ACHN (cell line): ENCODE measurements around the gene RAP1GAP2.
"Not testable (repeated sequence)": the region's sequence is repeated elsewhere in the genome, so short reads cannot be mapped to it uniquely, and the experiment has no call there.

Experiments used
- DNase-seq: peaks from one replicate; pipeline ENCODE4 v3.0.0-alpha.2; 2015
- in situ Hi-C: cut with HindIII; loops from 2 replicates; pipeline ENCODE4 v1.10.0; 2017; ENCODE audit warnings: low sequenced_read_pairs, low pct_ligation_motif_present, low pct_unique_long_range_greater_than_20kb

The RAP1GAP2 gene

DNA sequence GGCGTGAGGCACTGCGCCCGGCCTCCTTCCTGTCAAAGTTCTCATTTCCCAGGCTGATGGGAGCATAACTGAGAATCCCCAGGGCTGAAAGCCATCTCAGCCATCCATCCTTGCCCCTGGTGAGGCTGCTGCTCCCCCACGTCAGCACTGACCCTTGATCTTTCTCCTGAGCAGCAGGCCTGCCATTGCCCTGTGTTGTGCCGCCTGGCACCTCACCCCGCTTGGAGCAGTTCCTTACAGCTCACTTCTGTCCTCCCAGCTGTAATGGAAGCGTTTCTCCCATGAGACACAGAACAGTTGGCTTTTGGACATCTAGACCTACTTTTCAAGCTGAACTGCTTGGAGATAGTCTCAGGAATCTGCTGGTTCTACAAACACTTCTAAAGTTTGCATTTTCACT lies 215.7 kb downstream of the RAP1GAP2 start:
- in situ Hi-C loops = no loop called here
- no peak for DNase-seq

DNA sequence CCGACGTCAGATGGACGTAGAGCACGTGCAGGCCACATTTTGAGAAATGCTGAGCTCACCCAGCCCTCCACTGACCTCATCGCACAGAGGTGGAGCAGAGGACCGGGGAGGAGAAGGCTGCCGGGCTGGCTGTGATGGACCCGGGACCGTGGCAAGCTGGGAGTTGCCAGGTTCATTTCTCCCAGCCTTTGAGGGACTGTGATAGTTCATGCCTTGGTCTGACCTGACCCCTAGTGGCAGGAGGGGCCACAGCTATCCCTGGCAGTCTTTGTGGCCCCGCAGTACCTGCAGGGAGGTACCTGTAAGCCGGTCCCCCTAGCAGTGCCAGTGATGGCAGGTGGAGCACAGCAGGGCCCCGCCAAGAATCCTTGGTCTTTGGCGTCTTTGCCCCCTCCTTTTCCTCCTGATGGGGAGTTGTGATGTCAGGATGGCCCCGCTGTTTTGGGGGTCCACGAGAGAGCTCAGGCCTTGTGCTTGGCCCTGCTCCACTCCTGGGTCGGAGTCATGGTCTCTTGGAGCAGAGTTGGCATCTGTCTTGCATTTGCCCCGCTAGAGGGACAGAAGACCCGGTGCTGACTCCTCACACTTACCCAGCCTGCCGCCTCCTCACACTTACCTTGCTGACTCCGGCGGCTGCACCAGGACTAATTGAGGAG lies 216.8 kb downstream of the RAP1GAP2 start:
- in situ Hi-C loops = no loop called here
- peak; percentile 56 for DNase-seq

DNA sequence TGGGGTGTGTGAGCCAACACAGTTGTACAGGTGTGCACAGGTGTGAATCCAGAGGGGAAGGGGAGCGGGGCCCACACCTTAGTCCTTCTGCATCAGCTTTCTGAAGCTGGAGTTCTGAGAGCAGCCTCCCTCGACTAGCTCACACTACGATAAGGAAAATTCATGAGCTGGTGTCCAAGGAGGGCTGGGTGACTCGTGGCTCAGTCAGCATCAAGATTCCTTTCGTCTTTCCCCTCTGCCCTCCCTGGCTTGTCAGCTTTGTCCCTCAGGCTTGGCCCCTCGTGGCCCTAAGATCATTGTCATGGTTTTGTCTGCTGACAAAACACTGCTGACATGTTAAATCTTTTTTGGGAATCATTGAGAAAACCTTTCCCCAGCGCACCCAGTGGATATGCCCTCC lies 219.7 kb downstream of the RAP1GAP2 start:
- DNase-seq = no peak
- in situ Hi-C loops = no loop called here

DNA sequence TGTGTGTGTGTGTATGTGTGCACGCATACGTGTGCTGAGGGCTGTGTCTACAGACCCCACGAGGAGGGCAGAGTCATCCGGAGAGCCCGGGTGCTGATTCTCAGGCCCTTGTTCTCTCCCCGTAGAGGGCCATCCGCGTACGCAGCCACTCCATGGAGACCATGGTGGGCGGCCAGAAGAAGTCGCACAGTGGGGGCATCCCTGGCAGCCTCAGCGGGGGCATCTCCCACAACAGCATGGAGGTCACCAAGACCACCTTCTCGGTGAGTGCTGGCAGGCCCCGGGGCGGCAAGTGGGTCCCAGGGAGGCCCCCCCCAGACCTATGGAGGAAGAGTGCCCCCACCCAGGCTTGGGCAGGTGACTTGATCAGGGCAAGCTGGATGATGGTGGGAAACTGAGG lies 221.7 kb downstream of the RAP1GAP2 start:
- in situ Hi-C loops = no loop called here
- no peak for DNase-seq

DNA sequence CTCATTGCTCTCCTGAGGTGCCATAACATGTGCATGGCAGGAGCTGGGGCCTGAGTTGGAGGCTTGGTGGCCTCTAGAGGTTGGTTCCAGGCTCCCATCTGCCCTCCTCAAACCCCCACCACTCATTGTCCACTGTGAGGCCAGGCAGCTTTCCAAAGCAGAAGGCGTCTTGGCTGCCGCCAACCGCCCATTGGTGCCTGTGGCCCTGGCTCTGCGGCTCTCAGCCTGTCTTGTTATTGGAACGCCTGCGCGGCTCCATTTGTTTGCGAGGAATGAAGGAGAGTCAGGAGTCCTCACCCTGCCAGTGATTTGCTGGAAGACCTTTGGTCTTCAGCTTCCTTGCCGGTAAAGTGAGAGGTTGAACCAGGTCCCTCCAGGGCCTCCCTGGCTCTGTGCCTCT lies 223.5 kb downstream of the RAP1GAP2 start:
- DNase-seq = no peak
- in situ Hi-C loops = no loop called here

DNA sequence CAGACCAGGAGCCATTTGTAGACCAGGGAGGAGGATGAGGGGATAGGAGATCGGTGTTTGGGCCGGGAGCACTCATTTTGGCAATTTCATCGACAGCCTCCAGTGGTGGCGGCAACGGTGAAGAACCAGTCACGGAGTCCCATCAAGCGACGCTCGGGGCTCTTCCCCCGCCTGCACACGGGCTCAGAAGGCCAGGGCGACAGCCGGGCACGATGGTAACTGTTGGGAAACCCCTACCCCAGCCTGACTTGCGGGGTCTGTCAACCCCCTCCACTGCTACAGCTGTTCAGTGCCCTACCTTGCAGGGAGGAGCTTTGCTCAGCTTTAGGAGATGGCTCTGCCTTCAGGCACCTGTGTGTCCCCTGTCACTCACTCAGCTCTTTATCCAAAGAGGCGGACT lies 224.1 kb downstream of the RAP1GAP2 start:
- no peak for DNase-seq
- in situ Hi-C loops = no loop called here

DNA sequence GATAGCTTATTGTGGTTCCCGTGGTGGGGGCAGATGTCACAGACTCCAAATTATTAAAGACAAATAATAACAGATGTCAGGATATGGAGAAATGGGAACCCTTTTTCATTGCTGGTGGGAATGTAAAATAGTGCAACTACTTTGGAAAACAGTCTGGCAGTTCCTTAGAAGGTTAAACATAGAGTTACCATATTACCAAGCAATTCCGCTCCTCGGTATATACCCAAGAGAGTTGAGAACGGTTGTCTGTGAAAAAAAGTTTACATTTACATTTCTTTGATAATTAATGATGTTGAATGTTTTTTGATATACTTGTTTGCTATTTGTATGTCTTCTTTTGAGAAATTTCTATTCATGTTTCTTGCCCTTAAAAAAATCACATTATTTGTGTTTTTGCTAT lies 226.0 kb downstream of the RAP1GAP2 start:
- no peak for DNase-seq
- in situ Hi-C loops = no loop called here

DNA sequence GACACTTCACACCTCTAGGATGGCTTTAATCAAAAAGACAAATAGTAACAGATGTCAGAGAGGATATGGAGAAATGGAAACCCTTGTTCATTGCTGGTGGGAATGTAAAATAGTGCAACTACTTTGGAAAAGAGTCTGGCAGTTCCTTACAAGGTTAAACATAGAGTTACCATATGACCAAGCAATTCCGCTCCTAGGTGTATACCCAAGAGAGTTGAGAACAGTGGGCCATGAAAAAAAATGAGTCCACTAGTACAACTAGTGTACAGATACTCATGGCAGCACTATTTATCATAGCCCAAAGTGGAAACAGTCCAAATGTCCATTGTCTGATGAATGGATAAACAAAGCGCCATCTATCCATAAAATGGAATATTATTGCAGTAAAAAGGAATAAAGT lies 228.1 kb downstream of the RAP1GAP2 start:
- no peak for DNase-seq
- in situ Hi-C loops = no loop called here

DNA sequence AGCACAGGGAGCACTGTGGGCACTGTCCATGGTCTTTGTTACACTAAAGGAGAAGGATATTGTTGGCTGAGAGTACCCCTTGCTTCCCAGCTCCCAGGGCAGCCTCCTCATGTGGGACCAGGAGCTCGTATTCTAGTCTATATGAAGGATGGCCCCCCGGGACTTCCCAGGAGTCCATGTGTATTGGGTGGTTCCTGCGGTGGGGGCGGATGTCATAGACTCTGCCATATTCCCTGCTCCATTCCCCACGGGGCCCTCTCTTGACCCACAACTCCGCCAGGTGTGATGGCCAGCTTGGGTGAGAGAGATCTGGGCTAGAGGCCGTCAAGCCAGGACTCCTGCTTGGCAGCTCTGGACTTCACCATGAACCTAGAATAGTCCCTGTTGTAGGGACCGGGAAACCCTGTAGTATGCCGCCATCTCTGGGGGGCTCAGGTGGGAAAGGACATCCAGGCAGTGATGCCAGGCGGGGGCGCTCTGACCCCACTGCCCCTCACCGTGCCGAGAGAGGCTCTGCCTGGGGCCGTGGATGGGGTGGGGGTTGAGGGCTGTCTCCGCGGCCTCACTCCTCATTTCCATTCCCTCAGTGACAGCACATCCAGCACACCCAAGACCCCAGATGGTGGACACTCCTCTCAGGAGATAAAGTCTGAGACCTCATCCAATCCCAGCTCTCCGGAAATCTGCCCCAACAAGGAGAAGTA lies 229.3 kb downstream of the RAP1GAP2 start:
- DNase-seq = no peak
- in situ Hi-C loops = no loop called here

DNA sequence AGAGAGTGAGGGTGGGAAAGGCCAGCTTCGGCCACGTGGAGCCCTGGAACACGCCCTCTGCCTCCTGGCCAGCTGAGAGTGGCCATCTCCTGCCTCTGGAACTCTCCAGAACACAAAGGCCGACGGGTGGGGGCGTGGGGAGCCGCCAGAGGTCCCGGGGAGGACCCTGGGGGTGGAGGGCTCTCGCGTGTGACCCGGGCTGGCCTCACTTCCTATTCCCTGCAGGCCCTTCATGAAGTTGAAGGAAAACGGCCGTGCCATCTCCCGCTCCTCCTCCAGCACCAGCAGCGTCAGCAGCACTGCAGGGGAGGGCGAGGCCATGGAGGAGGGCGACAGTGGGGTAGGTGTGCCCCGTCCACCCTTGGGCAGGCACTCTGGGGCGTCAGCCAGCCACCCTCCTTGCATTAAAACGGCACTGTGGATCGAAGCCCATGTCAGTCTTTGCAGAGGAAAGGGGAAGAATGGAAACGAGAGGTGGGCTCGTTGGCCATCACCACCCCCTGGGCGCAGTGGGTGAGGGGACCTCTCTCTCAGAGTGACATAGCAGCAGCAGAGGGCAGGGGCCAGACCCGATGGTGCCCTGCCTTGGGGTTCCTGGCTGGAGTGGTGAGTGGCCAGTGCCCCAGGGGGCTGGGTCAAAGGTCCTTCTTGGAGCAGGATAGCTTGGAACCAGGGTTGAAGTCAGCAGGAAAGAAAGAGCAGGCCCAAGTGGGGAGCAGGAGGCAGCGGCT lies 230.1 kb downstream of the RAP1GAP2 start:
- no peak for DNase-seq
- in situ Hi-C loops = no loop called here

DNA sequence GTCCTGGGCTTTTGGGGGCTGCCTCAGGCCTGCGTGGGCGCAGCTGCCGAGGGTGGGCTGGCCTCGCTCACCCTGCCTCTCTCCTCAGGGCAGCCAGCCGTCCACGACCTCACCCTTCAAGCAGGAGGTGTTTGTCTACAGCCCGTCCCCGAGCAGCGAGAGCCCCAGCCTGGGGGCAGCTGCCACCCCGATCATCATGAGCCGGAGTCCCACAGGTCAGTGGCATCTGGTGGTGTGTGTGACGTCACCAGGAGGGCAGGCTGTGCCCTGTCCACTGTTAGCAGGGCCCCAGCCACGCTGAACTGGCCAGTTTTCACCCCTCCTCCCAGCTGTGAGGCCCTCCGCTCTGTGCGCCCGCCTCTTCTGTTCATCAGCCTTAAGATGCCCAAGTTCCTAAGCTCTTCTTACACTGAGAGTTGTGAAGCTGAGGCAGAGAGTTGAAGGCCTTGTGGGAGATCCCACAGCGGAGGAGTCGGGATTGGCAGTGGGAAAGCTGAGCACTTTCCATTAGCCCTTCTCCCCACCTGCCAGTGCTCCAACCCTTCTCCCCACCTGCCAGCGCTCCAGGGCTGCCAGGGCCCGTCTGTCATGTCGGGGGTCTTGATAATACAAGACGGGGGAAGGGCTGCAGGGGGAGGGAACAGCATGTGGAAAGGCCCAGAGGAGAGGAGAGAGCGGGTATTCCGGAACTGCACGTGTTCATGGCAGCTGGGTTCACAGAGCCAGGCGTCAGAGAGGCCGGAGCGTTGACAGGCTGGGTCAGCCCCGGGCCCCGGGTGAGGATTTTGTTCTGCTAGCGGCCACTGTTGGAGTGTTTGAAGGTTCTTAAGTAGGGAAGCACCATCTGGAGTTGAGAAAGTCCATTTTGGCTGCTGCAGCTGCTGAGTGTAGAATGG lies 230.9 kb downstream of the RAP1GAP2 start:
- DNase-seq = no peak
- in situ Hi-C loops = no loop called here

DNA sequence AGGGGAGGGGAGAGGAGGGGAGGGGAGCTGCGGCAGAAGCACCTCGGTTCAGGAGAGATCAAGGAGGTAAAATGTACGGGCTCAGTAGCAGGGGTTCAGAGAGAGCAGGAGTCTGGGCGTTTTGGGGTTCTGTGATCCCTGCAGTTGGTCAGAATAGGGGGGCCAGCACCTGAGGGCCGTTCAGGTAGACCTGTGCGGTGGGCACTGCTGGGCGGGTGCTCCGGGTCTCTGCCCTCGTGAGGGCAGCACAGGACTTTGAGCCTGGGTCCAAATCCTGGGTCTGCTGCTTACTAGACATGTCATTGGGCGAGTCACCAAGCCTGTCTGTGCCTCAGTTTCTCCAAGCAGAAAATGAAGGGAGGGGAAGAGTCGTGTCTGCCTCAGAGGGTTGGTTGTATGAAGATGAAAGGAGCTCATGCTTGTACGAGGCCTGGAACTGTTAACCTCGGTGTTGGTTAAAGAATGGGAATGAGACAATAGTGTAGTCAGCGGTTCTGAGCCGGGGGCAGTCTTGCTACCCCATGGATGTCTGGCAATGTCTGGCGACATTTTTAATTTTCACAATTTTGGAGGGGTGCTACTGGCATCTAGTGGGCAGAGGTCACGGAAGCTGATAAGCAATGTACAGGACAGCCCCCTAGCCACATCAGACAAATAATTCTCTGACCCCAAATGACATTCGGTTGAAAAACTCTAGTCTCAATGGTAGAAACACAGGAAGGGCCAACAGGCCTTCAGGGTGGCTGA lies 231.7 kb downstream of the RAP1GAP2 start:
- in situ Hi-C loops = no loop called here

DNA sequence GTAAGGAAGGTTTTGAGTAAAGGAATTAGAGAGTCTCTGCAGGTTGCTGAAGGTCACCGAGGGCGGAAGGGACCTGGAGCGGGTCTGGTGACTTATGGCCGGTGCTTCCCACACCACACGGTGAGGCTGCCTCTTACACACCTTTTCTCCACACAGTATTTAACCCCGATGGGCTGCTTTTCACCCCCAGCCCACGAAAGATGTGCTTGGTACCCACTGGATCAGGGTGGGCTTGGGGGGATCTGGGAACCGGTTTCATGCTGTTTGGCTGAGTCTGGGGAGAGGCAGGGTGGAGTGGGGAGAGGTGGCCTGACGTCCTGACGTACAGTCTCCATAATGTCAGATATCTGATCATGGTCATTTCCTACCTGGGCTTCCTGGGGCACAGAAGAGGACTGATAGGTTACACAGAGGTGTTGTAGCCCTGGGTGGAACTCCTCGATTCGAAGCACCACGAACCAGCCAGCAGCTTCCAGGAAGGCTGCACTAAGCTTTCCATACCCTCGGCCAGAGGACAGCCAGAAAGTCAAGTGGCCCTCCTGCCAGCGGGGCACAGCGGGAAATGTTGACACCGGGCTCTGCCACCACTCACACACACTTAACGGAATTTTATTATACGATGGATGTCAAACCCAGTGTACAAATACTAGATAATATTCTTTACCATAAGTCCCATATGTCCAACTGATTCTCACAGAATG lies 233.1 kb downstream of the RAP1GAP2 start:
- DNase-seq = no peak
- in situ Hi-C loops = no loop called here

More for the DNA sequence above, 231.7 kb downstream of the RAP1GAP2 start:
- no peak for DNase-seq

DNA sequence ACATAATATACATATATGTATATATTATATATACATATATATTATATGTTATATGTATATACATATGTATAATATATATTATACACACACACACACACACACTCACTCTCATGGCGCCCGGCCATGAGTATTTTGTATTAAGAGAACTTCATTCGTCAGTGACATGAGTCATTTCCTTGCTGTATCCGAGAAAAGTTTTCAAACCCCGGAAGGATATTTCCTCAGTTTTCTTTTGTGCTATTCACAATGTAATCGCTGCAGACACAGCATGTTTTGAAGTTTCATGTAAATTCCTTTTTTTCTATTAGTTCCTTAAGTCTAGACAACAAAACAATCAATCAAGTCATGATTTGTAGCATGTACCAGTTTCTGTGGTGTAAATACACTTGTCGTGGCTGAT lies 233.9 kb downstream of the RAP1GAP2 start:
- no peak for DNase-seq
- in situ Hi-C loops = no loop called here

DNA sequence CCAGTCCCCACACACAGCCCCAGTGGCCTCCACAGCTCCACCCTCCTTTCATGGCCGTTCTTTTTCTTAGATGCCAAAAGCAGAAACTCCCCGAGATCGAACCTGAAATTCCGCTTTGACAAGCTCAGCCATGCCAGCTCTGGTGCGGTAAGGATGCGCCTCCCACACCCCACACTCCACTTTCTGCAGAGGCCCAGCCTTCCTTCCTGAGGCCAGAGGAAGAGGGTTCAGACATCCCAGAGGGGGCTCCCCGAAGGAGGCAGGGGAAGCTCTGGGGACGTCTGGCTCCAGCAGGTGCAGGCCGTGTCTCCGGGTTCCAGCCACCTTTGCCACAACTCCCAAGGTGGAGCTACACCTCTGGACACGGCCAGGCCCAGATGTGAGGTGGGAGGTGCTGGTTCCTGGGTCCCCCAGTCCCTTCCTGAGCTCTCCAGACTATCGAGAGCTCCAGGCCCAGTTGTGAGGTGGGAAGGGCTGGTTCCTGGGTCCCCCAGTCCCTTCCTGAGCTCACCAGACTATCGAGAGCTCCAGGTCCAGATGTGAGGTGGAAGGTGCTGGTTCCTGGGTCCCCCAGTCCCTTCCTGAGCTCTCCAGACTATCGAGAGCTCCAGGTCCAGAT lies 234.7 kb downstream of the RAP1GAP2 start:
- in situ Hi-C loops, DNase-seq: not testable (repeated sequence)

DNA sequence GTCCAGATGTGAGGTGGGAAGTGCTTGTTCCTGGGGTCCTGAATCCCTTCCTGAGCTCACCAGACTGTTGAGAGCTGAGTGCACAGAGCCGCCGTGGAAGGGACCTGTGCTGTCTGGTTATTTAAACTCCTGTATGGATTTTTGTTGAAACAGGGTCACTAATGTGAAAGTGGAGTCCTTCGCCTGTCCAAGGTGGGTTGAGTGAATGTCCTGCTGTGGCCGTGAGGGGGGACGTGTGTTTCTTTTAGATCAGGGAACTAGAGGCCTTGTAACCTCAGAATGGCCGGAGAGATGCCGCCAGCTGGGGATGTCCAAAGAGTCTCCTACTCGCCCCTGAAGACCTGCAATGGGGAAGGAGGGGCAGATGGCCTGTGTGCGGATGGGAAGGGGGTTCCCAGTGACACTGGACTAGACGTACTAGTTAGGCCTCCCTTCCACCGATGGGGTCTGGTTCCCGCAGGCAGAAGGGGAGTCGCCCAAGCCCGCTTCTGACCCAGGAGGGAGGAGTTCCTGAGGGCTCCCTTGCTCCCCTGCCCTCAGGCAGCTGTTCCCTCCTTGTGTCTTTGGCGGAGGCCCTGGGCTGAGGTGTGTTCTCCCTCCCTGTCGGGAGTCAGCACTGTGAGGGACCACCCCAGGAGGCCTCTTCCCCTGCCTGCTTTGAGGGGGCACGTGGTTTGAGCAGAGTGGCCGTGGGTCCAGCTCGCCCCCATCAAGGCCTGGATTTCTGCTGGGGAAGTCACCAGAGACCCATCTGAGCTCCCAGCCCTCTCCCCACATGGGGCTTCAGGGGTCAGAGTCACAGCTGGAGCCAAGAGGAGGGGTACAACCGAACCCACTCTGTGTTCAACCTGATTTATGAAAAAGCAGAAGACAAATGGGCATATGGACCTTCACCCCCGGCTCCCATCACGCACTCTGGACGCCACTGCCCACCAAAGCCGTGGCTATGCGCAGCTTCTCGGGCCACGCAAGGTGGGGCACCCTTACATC lies 236.3 kb downstream of the RAP1GAP2 start:
- in situ Hi-C loops = no loop called here
- DNase-seq = no peak
